Hepatocyte (in vitro differentiated cells): ENCODE data around the gene FOXO3.

Experiments used
- CTCF ChIP-seq: fragments of 200-600 bp; sonication (generic); IDR thresholded peaks from 2 replicates; pipeline ENCODE4 v1.5.1; 2016; ENCODE audit warnings: antibody characterized with exemption, mild to moderate bottlenecking; ENCODE audit not compliant: poor library complexity
- EZH2 ChIP-seq: fragments of 200-600 bp; sonication (generic); IDR thresholded peaks from 2 replicates; pipeline ENCODE4 v1.6.1; 2016; ENCODE audit warnings: antibody characterized with exemption, mild to moderate bottlenecking, borderline replicate concordance

- TF ChIP-seq CTCF (no peak), EZH2 (no peak)
Measured at GRCh38 chr6:108719477-108719876, 158.8 kb downstream of the FOXO3 start.
